Epithelial cell of proximal tubule (primary cell): ENCODE results near the gene COL11A2. TPM values are rescaled to one million over a fixed set of nuclear protein-coding genes. Genes with fewer than 3 reads are reported as not detected.
A peak's percentile ranks its signal among the peaks of the same experiment; 100 is the strongest.

Source experiments
- DNase-seq: peaks from one replicate; pipeline ENCODE4 v3.0.0-alpha.2; 2011; ENCODE audit warnings: low read depth
- H3K4me3 ChIP-seq: 2 replicates; pipeline ENCODE4 v1.5.1; 2011; ENCODE audit warnings: low read depth, mild to moderate bottlenecking, low read length
- total RNA-seq: library from RNA; depleted of rRNA; stranded (reverse); fragments of >200 nt; gene quantifications from 2 replicates; pipeline ENCODE4 v1.2.3, GENCODE V29; 2015
- TF ChIP-seq, protein P1 (sequence below): conservative IDR thresholded peaks from 2 replicates; pipeline ENCODE4 v1.5.1; 2012; ENCODE audit warnings: low read depth, mild to moderate bottlenecking, low read length

The COL11A2 gene
- total RNA-seq, 1 donor from 2014 or later, result 0.06 TPM

DNA sequence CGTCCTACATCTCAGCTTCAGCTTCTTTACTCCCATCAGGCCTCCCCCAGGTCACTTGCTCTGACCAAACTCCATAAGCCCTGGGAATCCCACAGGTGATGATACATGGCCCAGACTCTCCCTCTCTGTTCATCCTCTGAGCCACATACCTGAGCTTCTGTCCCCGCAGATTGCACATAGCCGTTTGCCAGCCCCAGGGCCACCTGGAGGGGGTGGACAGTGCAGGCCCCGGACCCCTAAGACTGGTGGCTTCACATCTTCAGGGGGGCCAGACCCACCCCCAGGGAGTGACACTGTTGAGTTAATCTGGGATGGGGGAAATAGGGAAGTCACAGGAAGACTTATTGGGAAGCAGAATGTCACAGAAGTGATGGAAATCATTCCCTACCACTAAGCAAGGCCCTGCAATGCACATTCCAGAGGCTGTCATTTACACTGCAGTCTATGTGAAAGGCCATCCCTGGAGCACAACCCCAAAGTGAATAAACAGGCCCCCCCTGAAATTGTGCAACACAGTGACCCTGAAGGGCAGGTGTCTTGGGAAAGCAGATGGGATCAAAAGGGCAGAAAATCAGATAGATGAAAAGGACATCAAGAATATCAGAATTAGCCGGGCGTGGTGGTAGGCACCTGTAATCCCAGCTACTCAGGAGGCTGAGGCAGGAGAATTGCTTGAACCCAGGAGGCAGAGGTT lies 6.0 kb upstream of the COL11A2 start:
- no peak for DNase-seq
- TF ChIP-seq, protein P1, sequence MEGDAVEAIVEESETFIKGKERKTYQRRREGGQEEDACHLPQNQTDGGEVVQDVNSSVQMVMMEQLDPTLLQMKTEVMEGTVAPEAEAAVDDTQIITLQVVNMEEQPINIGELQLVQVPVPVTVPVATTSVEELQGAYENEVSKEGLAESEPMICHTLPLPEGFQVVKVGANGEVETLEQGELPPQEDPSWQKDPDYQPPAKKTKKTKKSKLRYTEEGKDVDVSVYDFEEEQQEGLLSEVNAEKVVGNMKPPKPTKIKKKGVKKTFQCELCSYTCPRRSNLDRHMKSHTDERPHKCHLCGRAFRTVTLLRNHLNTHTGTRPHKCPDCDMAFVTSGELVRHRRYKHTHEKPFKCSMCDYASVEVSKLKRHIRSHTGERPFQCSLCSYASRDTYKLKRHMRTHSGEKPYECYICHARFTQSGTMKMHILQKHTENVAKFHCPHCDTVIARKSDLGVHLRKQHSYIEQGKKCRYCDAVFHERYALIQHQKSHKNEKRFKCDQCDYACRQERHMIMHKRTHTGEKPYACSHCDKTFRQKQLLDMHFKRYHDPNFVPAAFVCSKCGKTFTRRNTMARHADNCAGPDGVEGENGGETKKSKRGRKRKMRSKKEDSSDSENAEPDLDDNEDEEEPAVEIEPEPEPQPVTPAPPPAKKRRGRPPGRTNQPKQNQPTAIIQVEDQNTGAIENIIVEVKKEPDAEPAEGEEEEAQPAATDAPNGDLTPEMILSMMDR, result no peak
- H3K4me3 ChIP-seq, result peak overlapping the region; percentile 2

DNA sequence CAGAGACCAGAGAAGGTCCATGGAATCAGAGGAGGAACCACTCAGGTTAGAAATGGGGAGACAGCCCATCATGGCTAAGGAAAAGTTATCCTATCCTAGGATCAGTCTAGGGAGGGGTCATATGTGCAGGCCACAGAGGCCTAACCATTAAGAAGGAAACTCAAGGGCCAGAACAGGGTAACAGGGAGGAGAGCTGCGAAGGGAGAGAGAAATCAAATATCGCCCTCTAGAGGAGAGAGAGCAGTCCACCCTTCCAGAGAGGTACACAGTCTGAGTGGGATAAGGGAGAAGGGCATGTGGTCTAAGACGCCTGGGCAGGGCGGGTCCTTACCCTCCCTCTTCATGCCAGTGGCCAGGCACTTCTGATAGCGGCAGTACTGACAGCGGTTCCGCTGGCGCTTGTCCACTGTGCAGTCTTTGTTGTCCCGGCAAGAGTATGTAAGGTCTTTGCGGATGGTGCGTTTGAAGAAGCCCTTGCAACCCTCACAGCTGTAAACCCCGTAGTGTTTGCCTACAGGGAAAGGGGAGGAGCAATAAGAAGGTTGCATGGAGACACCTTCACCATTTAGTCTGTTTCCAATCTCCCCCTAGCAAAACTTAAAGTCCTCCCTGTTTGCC lies 5.3 kb upstream of the COL11A2 start:
- DNase-seq, result no peak
- TF ChIP-seq, protein P1, result peak; percentile 83
- no peak overlapping the region for H3K4me3 ChIP-seq

DNA sequence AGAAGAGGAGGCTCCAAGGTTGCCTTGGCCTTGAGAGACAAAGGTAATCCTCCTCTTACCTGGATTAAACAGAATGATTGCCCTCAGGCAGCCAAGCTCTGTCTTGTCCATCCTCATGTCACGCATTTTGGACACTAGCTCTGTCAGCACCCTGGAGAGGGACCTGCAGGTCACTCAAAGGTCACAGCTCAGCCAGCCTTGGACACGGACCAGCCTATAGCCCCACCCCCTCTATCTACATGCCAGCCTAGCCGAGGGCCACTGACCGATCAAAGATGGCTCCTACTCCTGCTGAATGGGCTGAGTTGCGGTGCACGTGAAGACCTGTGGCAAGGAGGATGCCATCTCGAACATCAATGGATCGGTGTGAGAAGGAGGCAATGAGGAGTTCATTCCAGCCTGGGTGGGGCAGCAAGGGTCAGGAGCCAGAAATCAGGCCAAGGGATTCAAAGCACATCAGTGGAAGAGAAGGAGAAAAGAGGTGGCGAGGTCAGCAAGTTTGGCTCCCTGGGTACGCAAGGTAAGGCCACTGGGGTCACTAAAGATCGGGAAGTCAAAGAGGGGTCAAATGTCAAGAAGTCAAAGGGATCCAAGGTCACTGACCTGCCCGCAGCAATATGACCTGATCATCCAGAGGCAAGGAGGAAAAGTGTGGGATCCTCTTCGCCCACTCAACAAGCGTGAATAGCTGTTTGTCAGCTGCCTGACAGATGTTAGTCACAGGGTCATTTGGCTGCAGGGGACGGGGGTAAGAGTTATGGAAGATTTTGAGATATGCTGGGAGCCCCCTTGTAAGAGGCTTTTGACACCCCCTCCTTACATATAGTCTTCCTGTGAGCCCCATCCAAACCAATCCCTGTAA lies 3.3 kb upstream of the COL11A2 start:
- DNase-seq, result no peak
- TF ChIP-seq, protein P1, result no peak
- H3K4me3 ChIP-seq, result no peak overlapping the region

DNA sequence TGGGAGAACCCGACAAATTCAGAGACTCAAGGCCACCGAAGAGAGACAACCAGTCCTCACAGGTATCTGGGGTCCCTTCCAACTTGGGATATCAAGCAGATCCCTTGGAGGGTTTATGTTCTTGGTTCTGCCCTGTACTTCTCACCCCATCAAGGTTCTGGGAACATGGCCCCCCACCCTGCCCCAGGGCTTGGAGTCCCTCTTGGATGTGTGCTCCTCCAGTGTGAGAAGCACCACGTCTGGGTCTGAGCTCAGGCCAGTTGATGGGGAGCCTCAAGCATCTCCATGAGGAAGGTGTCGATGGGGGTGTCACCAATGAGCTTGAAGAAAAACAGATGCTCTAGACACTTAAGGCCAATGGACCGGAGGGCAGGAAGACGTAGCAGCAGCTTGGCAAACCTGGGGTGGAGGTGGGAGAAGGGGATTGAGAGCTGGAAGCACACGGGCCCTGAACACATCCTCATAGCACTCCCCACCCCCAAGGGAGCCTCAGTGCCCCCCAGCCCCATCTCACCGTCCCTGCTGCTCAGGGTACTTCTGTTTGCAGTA lies 2.2 kb upstream of the COL11A2 start:
- no peak for DNase-seq
- no peak overlapping the region for H3K4me3 ChIP-seq
- TF ChIP-seq, protein P1, result no peak

DNA sequence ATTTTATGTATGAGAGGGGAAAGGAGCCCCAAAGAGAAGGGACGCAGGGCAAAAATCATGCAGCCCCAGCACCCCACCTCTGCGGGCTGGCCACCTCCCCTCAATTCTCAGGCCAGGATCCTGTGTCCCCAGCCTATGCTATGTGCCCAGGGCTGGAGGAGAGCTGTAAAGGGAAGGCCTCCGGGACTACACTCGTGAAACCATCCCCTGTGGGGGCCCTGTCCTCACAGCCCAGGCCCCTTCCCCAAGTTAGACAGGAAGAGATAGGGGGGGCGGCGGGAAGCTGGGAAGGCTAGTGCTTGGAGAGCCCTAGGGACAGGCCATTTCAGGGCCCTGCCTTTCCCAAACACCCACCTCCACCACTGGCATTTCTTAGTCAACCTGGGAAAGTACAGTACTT lies 1.4 kb upstream of the COL11A2 start:
- no peak for DNase-seq
- H3K4me3 ChIP-seq, result no peak overlapping the region
- TF ChIP-seq, protein P1, result no peak

DNA sequence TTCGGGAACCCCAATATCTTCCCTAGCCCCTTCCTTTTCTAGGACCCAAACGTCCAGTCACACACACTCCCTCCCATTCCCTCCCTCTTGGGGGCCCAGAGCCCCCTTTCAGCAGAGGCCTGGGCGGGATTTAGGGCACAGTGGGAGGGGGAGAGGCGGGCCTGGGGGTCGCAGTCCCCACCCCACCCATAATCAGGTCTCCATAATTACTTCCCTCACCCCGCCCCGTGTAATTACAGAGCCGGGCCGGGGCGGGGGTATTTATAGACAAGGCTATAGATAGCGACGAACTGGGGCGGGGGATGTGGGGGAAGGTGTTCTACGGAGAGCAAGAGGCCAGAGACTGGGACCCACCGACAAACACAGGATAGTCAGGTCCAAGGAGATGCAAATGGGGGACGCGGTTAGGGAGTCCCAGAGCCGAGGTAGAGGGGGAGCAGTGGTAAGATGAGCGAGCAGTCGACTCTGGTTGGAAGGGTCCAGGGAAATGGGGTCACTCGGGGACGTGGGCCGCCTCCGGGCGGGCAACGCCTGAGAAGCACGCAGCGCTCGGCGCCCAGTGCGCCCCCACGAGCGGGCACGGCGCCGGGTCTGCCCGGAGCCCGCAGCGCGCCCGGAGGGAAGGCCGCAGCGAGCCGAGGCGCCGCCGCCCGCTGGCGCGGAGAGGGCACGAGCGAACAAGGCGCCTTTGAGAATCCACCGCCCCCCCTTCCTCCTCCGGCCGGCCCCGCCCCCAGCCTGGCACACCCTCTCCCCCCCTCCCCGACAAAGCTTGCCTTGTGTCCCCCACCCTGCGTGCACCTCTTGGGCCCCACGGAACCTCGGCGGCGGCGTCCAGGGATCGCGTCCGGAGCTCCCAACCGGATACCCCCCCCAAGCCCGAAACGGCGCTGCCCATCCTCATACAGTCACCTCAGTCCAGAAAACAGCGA lies 670 bp upstream of the COL11A2 start:
- TF ChIP-seq, protein P1, result no peak
- peak overlapping the region; percentile 31 for H3K4me3 ChIP-seq
- DNase-seq, result no peak
